Stimulated activated CD8-positive, alpha-beta memory T cell treated with anti-CD3 and anti-CD28 coated beads, Interleukin-12 subunit alpha, Interleukin-12 subunit beta, amount 100 ng/mL, for 1 hour (primary cell): Measurements from ENCODE around the gene ECSIT.
"Not testable (repeated sequence)": the region's sequence is repeated elsewhere in the genome, so short reads cannot be mapped to it uniquely, and the experiment has no call there.

Source experiments
- DNase-seq: peaks from one replicate; pipeline ENCODE4 v3.0.0-alpha.2; 2020; ENCODE audit warnings: low read depth

The ECSIT gene, protein sequence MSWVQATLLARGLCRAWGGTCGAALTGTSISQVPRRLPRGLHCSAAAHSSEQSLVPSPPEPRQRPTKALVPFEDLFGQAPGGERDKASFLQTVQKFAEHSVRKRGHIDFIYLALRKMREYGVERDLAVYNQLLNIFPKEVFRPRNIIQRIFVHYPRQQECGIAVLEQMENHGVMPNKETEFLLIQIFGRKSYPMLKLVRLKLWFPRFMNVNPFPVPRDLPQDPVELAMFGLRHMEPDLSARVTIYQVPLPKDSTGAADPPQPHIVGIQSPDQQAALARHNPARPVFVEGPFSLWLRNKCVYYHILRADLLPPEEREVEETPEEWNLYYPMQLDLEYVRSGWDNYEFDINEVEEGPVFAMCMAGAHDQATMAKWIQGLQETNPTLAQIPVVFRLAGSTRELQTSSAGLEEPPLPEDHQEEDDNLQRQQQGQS

DNA sequence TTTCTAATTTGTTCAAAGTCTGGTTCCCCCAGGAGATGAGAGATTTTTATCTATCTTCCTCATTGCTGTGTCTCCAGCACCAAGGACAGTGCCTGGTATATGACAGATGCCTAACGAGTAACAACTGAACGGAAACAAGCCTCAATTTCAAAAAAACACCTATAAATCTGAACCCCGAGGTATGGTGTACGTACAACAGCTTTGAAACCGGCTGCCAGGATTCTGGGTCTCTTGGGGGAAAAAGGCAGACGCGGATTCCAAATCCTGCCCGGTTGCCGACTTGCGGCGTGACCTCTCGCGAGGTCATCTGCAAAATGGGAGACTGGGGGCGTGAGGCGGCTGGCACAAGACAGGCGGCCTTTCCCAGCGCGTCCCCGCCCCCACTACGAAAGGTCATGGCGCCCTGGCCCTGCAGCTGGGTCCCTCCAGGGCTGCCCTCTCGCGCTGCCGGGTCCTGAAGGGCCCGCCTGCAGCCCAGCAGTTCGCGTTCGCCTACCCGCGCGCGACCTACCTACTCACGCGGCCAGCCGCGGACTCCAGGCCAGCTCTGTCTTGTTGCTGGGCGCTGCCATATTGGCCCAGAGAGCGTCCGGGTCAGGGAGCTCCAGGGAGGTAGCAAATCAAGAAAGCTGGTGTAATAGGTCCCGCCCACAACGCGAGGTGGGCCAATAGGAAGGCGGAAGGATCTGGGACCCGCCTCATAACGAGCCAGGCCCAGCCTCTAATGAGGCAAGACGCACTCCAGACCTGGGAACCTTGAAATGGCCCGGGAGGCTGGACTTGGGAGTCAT, at the start of gene ECSIT:
TSS of gene ECSIT (minus strand) at position 584 of the 791 bp plus-strand sequence. CDS start 9,964 bp downstream, outside the sequence.
- DNase-seq = peak; percentile 82

DNA sequence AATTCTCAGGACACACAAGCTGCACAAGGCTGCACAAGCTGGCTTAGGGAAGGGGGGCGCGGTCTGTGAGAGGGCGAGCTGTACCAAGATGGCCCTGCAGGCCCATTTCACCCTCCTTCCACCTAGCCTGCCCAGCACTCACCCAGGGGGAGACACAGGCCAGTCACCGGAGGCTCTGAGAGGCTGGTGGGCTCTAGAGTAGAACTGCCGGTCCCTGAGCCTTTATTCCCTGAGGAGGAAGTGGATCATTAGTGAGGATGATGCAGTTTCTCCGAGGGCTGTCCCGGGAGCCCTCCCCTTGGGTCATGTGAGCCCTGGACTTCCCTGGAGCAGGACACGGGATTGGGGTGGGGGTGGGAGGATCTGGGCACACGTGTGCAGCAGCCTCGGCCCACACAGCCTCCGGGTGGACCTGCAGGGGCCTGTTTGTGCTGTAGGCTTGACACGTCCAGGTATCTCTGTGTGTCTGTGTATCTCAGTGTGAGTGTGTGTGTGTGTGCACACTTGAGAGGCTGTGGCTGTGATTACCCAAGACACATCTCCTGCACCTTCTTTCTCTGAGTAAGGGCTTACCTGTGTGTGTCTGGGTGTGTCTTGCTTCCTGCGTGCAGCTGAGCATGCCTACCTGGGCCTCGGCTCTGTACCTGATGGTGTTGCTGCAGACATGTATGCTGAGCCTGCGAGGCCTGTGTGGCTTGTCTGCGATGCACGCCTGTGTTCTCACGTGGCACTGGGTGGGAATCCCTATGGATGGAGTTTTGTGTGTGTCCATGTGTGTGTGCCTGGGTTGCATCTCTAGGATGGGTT, 48.7 kb upstream of the ECSIT start, which contains the start of gene ACP5:
TSS of gene ACP5 (minus strand) at position 195 of the 807 bp plus-strand sequence. CDS start 328 bp downstream, outside the sequence.
- DNase-seq = no peak

DNA sequence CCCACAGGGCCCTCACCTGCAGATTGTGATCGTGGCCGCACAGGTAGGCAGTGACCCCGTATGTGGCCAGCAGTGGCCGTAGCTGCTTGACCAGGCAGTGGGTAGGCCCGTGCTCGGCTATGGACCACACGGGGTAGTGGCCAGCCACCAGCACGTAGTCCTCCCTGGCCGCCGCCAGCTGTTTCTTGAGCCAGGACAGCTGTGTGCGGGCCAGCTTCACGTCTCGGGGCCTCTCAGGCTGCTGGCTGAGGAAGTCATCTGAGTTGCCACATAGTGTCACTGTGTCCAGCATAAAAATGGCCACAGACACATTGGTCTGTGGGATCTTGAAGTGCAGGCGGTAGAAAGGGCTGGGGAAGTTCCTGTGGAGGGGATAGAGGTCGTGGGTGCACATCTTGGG, 47.3 kb upstream of the ECSIT start:
- no peak for DNase-seq

DNA sequence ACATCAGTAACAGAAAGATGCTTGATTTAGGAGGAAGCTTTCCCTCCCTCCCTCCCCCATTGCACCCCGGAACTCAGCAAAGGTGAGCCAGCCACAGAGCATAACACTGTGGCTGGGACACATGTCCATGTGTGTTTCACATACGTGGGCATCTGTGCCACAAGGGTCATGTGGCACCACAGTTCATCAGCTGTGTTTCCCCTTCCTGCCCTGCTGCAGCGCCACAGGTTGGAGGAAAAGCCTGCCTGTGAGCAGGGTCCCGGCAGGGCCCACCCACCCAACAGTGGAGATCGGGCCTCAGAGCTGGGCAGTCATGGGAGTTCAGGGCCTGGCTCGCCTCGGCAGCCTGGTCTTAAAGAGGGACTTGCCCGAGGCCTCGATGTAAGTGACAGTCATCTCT, 45.8 kb upstream of the ECSIT start:
- DNase-seq = no peak

DNA sequence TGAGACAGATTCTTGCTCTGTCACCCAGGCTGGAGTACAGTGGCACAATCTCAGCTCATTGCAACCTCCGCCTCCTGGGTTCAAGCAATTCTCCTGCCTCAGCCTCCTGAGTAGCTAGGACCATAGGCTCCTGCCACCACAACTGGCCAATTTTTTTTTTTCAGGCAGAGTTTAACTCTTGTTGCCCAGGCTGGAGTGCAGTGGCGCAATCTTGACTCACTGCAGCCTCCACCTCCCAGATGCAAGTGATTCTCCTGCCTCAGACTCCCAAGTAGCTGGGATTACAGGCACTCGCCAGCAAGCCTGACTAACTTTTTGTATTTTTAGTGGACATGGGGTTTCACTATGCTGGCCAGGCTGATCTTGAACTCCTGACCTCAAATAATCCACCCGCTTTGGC, 44.8 kb upstream of the ECSIT start:
- DNase-seq = not testable (repeated sequence)

DNA sequence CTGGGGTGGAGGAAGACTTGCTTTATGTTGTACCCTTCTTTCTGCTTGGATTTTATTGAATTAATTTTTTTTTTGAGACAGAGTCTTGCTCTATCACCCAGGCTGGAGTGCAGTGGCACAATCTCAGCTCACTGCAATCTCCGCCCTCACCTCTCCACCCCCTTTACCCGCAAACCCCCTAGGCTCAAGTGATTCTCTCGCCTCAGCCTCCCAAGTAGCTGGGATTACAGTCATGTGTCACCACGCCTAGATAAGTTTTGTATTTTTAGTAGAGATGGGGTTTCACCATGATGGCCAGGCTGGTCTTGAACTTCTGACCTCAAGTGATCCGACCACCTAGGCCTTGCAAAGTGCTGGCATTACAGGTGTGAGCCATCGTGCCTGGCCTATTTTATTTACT, 44.4 kb upstream of the ECSIT start:
- DNase-seq = not testable (repeated sequence)

DNA sequence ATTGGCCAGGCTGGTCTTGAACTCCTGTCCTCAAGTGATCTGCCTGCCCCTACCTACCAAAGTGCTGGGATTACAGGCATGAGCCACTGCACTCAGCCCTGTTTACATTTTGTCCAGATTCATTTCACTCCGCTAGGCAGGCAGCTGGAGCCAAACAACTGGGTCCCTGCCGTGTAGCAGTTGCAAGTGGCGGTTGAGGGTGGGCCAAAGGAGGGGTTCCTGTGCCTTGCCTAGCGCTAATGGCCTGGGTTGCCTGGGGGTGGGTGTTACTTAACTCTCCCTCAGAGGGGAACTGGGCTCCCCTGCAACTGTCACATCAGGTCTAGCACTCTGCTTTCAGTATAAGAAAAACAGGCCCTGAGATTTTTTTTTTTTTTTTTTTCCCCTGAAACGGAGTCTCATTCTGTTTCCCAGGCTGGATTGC, 41.1 kb upstream of the ECSIT start:
- no peak for DNase-seq

DNA sequence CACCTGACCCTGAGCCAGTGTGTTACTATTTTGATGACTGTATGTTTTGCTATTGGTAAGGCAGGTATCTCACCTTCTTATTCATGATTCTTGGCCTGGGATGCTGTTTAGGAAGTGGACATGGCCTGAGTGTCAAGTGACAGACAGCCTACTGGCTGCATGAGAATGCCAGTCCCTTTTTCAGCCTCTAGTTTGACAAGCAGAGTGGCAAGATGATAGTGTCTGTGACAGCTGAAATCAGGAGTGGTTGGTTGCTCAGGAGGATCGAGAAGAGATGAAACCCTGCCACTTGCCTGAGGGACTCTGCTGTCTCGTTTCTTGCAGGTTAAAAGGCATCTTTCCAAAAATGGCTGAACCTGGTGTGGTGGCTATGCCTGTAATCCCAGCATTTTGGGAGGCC, 37.2 kb upstream of the ECSIT start:
- no peak for DNase-seq

DNA sequence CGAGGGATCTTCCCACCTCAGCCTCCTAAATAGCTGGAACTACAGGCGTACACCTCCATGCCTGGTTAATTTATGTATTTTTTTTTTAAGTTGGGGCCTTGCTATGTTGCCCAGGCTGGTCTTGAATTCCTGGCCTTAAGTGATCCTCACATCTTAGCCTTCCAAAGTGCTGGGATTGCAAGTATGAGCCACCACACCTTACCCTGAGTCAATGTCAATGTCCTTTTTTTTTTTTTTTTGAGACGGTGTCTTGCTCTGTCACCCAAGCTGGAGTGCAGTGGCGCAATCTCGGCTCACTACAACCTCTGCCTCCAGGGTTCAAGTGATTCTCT, 36.7 kb upstream of the ECSIT start:
- not testable (repeated sequence) for DNase-seq

DNA sequence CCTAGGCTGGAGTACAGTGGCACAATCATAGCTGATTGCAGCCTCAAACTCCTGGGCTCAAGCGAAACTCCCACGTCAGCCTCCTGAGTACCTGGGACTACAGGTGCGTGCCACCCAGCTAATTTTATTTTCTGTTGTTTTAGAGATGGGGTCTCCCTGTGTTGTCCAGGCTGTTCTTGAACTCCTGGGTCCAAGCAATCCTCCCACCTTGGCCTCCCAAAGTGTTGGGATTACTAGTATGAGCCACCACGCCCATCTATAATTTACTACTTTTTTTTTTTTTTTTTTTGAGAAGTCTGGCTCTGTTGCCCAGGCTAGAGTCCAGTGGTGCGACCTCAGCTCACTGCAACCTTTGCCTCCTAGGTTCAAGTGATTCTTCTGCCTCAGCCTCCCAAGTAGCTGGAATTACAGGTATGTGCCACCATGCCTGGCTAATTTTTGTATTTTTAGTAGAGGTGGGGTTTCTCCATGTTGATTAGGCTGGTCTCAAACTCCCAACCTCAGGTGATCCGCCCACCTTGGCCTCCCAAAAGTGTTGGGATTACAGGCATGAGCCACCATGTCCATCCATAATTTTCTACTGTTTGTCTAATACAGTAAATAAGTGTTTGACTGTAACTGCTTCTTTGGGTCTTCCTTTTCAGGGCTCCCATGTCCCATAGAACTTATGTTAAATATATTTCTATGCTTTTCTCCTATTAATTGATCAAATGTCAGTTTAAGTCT, 35.3 kb upstream of the ECSIT start:
- not testable (repeated sequence) for DNase-seq

DNA sequence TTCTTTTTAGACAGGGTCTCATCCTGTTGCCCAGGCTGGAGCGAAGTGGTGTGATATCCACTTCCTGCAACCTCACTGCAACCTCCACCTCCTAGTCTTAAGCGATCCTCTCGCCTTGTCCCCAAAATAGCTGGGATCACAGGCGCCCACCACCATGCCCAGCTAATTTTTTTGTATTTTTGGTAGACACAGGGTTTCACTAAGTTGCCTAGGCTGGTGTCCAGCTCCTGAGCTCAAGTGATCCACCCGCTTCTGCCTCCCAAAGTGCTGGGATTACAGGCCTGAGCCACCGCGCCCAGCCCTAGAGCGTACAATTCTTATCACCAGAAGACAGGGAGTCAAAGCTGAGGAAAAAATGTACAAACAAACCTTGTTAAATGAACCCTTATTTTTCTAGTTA, 34.6 kb upstream of the ECSIT start:
- no peak for DNase-seq

DNA sequence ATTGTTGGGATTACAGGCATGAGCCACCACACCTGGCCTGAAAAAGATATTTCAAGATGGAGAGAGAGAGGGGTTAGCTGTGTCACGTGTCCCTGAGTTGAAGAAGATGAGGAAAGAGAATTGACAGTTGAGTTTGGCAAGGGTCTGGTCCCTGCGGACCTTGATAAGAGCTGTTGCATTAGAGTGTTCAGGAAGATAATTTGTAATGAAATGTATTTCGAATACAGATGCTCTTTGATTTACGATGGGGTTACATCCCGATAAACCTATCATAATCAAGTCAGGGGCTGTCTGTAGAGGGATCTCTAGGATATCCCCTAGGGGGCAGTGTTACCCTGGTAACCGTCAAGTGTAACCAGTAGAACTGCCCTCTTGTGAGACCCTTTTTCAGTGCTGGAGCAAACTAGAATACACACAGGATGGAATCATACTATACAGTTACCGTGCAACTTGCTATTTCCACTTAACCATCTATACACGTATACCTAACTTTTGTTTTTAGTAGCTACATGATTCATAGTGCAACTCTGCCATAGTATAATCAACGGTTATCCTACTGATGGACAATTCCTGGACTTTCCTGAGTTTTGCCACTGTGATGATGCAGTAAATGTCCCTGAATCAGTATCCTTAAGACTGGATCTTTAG, 31.6 kb upstream of the ECSIT start:
- peak; percentile 32 for DNase-seq

DNA sequence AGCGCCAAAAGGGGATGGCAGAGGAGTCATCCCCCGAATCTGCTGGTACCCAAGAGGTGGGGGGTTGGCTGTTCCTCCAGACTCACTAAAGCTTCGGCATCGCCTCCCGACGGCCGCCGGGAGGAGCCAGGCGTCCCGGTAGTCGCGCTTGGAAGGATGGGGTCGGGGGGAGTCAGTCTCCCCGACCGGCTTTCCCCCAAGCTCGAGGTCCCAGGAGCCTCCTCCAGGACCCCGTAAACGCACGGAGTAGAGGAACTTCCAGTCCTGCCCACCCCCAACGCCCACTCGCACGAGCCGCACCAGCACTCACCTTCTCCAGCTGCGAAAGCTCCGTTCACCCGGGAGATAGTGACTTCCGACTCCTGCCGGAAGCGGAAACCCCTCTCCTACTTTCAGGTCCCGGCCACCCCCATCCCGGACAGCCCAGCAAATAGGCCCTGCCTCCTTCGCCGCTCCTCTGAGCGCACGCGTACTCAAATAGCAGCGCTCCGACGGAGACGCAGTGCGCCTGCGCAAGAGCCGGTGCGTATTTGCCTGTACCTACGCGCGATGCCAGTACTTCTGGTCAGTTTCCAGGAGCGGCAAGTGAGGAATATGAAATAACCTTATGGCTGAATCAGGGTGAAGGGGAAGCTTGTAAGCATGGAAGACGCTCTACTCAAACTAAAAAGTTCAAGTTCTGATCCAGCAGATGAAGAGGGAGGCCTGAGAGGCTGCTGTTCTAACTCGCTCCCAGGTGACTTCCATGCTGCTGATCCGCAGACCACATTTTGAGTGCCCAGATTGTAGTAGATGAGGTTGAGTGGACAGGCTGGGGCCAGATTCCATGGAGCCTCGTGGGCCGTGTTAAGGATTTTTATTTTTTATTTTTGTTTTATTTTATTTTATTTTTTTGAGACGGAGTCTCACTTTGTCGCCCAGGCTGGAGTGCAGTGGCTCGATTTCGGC, 30.2 kb upstream of the ECSIT start, which contains the start of gene ELOF1:
TSS of gene ELOF1 (minus strand) at position 350 of the 948 bp plus-strand sequence. CDS start 4,883 bp downstream, outside the sequence.
- peak; percentile 96 for DNase-seq

DNA sequence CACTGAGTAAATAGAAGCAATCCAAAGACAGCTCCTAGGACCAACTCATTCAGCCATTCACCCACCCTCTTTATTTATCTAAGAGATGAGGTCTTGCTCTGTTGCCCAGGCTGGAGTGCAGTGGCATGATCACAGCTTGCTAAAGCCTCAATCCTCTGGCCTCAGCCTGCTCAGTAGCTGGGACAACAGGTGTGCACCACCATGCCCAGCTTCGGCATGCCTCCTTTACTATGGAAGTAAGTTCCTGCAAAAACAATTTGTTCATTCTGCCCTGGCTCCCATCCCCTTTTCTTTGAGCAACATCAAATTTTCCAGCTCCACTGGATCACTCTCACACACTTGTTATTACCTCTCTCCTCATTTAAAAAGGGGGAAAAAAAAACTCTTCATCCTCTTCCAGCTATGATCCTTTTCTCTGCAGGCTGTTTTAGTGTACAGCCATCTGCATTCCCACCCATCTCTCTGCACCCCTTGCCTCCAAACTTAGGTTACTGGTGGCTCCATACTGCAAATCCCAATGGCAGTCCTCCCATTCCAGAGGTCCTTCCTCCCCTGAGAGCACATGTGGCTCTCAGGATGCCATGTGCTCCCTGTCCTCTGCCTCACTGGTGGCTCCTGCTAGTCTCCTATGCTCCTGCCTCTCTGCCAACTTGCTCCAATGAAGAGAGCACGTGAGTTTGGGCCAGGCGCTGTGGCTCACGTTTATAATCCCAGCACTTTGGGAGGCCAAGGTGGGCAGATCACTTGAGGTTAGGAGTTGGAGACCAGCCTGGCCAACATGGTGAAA, 27.9 kb upstream of the ECSIT start:
- no peak for DNase-seq

DNA sequence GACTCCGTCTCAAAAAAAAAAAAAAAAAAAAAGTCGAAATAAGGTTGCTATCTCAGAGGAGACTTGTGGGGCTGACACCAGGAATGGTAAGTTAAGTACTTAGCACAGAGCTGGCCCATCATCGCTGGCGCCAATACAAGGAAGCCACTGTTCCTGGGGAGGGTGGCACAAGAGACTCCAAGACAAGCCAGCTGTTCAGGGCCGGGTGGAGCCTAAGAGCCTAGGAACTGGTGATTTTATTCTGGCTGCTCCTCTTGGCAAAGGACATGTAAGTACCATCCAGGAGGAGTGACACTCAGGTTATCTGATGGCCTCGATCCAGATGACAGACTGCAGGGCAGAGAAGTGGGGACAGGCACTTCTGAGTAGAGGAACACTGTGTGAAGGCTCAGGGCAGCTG, 26.3 kb upstream of the ECSIT start:
- no peak for DNase-seq

DNA sequence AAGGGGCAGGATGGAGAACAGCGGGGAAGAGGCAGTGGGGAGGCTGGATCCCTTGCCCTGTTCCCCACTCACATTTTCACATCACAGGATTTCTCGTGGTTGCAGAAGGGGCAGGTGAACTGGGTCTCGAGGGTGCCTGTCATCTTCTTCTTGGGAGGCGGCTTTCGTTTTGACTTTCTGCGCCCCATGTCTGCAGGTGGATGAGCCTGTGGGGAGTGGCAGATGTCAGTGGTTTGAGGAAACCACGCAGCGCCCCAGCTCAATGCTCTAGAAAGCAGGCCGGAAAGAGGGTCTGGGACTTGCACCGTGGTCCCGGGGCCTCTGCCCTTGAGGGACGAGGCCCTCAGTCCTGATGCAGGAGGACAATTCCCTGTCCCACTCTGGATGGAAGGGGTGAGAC, 25.2 kb upstream of the ECSIT start:
- DNase-seq = no peak

DNA sequence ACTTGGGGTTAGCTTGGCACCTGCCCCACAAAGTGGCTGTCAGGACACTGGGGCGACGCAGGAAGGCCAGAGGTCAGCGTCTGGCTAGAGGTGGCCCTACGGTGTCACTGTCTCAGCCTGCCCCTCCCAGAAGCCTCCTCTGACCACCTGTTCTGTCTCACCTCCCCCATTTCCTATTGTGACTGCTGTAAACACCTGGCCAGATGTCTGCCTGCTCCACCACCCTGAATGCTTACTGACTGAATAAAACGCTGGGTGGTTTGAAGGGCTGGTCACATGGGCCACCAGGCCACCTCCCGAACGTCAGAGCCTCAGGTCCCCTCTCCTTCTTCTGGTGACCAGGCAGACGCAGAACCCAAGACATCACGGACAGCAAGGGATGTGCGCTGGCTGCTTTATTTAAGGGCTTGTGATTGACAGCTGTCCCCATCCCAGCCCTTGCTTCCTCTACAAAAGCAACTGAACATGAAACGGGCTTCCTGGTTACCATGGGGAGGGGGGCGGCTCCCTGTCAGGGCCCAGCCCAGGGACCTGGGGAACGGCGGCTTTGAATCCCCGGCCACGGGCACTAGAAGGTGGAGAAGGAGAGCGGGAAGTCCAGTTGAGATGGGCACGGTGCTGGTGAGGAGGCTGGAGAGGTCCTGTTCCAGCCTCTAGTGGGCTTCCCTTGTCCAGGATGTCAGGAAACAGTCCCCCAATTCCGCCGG, 23.9 kb upstream of the ECSIT start:
- no peak for DNase-seq

DNA sequence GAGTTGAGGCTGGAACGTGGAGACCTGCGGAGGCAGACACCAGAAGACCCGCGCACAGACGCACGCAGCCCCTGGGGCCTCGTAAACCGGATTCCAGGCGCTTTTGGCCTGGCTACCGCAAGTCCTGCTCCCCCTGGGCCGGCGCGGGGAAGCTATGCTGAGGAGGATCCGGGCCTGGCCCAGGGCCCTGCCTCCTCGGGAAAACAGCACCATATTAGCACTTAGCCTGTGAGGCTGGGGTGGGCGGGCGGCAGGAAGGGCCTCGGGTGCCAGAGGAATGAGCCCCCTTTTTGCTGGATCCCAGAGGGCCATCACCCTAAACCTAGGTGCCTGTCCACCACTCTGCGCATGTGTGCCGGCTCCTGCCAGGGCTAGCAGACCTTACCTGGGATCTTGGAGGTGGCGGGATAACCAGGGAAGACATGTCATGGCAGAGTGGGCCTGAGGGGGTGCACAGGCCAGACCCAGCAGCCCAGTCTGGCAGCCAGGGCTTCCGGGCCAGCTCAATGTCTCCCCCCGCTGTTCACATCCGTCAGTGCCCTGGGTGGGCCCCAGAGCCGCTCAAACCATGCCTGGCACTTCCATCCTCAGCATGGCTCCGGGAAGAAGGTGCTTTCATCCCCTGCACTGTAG, 22.8 kb upstream of the ECSIT start:
- no peak for DNase-seq
